RKO (cell line): ENCODE measurements around the gene PLEKHM3.
"Not testable (repeated sequence)": the region's sequence is repeated elsewhere in the genome, so short reads cannot be mapped to it uniquely, and the experiment has no call there.

ENCODE experiments used
- DNase-seq: peaks from one replicate; pipeline ENCODE4 v3.0.0-alpha.2; 2016; ENCODE audit warnings: low spot score

Gene PLEKHM3

DNA sequence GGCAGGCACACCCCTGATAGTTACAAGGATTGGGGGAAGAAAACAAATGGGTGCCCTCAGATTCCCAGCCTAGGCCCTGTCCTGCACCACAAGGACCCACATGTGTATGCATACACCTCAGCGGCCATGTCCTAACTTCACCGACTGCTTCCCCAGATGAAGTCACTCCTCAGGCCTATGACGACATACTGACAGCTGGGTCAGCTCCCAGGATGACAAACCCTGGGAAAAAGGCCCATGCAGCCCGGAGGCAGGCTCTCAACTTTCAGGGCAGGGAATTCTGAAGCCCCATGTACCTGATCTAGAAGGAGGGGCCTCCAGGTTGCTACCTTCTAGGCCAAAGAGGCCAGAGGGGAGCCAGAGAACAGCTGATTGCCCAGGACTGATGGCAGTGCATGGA, 11.0 kb upstream of the PLEKHM3 start:
- no peak for DNase-seq

DNA sequence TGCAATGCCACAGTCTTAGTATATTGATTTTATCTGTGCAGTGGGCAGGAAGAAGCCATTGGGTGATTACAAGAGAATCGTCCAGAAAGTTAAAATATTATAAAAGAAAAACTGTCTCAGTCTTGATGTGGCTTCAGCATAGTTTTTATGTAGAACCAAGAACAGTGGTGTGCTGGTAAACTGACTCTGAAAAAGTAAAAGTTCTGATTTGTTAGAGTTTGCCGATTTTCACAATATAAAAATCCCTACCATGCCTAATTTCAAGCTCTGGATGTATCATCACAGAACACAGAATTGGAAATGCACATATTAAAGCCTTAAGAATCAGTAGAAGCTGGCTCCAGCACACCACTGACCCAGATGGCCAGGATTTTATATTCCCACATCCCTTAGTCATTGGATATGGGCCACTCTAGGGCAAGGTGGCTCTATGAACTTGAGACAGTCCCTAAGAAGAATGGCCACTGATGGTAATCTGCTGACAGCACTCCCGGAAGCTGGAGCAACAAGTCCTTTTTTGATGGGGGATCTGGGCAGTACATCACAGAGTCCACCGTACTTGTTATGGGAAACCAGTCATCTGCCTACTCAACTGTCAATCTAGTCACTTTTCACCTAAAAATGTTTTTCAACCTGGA, 9.3 kb upstream of the PLEKHM3 start:
- DNase-seq = no peak

DNA sequence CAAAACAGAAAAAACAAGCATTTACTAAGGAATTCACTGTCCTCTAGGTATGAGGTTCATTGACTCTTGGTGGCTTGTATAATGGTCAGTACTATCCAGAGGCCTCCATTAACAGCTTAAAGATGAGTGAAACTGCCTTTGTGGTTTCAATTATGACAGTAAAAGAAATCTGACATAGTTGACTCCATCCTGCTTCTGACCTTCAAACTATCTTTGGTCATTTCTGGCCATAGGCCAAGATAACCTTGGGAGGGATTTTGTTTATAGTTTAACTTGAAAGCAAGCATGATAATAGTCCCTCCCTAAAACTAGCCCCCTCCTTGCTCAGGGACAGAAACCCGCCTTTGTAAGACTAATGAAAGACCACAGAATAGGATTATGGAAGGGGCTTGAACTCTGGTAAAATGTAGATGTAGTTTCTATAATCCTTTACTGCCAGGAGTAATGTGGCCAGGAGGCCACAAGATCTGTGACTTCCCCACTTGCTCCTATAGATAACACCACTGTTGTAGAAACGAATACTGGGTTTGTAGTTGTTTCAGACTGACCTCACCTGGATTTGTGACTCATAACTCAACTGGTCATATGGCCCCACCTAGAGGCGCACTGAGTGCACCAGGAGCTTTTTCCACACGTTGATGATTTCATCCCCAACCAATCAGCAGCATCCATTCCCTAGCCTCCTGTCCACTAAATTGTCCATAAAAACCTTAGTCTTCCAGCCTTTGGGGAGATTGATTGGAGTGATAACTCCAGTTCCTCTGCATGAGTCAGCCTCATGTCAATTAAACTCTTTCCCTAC, 8.6 kb upstream of the PLEKHM3 start:
- peak; percentile 59 for DNase-seq

DNA sequence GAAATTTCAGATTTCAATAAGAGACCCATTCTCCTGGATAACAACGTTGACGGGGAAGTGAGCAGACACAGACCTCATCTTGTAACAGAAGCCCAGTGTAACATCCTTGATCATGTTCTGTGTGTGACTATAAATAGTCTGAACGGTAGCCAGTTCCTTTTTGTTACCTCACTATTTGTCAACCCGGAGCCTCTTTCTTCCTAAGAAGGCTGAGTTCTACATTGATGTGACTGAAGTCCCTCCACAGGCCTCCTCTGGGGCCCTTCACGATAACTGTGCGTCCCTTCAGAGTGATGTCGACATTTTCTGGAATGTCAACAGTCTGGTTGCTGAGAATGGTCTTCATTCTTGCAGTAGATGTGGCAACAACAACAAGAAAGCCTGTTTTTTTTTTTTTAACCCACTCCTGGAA, 6.3 kb upstream of the PLEKHM3 start:
- DNase-seq = no peak

DNA sequence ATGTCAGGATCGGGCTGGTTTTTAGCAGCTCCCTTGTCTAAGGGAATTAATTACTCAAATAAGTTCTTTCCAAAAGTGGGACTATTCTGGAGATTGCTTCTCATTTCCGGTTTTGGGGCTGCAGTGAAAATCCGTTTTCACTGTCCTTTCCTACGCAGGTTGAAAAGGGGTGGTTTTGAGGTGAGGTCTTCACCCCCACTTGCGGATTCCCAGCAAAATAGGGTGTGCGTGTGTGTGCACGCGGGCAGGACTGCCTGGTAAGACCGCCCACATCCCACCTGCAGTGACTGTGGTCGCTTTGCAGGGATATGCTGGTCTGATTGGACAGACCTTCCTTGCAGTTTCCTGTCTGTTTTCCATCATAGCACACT, 472 bp upstream of the PLEKHM3 start:
- no peak for DNase-seq

DNA sequence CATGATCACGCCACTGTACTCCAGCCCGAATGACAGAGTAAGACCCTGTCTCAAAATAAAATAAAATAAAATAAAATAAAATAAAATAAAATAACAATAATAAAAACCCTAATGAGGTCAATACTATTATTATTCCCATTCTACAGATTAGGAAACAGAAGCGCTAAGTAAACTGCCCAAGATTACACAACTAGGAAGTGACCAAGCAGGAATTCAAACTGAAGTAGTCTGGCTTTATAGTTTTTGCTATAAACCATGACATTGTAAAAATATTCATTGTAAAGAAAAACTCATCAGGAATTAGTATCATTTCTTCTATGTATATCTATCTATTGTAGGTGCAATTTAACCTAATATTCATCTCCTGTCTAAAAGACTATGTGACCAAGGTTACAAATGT, 1.2 kb downstream of the PLEKHM3 start:
- DNase-seq = no peak

DNA sequence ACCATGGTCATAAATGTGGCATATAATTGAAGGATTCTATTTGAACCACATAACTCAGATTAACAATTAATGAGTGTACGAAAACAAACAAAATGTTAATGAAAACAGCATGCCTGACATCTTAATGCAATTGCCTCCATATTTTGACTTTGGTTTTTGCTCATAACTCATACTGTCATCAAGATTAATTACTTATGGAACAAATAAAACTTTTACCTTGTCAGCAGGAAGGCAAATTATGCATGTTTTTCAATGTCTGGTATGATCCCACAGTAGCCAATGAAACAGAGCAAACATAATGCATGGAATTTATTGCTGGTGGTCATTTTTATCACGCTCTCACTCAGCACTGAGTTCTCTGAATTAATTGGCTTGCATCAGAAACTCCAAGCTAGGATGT, 5.1 kb downstream of the PLEKHM3 start:
- no peak for DNase-seq

DNA sequence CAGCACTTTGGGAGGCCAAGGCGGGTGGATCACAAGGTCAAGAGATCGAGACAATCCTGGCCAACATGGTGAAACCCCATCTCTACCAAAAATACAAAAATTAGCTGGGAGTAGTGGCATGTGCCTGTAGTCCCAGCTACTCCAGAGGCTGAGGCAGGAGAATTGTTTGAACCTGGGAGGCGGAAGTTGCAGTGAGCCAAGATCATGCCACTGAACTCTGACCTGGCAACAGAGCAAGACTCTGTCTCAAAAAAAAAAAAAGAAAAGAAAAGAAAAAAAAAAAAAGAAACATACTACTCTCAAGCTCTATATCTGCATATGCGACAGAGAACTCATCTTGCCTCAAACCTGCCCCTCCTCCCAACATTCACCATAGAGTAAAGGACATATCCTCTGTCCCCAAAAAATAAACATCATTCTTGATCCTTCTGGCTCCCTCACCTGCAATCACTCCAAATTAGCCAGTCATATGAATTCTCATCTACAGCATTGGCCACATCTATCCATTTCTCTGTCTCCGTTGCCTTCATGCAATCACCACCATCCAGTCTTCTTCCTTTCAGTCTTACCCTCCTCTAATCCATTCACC, 7.1 kb downstream of the PLEKHM3 start:
- DNase-seq = not testable (repeated sequence)

DNA sequence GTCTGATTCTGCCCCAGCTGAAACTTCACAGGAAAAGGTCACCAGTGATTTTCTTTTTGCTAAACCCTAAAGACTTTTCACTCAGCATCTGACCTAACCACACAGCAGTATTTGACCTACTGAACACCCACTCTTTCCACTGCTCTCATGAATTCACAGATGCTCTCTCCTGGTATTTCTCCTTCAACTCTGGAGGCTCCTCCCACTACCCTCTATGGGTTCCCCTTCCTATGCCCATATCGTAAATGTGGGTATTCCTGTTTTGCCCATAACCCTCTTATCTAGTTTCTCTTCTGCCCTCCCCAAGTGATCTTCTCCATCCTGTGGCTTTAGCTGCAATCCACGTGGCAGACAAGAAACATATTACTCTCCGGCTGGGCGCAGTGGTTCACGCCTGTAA, 7.6 kb downstream of the PLEKHM3 start:
- no peak for DNase-seq

DNA sequence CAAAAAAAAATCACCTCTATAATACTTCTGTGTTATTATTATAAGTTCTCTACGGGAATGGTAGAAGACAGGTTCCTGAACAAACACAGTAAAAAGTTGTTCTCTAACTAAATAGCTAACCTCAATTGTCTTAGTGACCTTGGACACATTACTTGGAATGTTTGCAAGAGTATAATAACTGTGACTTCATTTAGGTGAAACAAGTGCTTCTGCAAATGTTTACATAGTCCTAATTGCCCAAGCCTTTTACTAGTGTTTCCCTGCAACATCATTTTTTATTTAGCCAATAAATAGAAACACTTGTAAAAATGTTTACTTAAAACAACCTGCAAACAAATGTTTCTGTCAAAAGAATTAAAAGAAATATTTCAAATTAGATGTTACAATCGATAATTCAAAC, 9.9 kb downstream of the PLEKHM3 start:
- DNase-seq = no peak

DNA sequence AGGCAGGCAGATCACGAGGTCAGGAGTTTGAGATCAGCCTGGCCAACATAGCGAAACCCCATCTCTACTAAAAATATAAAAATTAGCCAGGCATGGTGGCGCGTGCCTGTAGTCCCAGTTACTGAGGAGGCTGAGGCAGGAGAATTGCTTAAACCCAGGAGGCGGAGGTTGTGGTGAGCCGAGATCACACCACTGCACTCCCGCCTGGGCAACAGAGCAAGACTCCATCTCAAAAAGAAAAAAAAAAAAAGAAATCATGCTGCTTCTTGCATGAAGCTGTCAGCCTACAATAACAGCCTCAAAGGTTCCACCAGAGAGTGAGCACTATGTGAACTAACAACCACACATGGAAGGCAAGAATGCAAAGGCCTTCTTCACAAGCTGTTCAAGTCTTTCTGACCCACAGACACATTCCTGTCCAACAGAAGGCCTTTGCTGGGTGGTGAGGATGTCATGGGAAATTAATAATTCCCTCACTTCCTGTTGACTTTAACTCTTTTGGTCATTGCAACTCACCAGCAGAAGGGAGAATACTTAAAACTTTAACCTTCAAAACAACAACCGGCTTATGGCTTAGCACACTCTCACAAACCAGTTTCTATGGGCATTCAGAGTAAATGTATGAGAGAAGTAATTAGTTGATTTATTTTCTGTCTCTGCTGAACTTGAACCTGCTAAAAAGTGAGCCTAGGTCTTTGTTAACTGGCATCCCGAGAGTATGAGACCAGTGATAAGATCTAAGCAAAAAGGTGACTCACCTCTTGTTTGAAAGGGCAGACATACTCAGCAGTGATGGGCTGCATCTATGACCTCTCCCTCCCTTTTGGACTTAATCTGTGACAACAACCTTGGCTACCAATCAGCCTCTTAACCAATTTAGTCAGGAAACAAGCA, 11.8 kb downstream of the PLEKHM3 start:
- peak; percentile 21 for DNase-seq

DNA sequence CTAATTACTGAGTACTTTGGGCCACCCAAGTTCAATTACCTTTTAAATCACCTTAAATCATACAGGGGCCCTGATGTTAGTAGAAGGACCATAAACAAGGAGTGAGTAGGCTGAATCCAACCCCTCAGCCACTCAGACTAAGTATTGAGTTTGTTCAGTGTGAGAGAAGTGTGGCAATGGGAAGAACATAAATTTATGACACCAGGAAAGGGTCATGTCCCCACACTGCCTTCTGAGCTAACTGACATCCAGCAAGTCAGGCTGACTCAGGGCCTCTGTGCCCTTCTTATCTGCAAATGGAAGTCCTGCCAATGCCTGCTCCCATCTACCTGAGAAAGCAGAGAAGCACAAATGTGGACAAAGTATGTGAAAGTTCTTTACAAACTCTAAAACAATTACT, 12.9 kb downstream of the PLEKHM3 start:
- no peak for DNase-seq

DNA sequence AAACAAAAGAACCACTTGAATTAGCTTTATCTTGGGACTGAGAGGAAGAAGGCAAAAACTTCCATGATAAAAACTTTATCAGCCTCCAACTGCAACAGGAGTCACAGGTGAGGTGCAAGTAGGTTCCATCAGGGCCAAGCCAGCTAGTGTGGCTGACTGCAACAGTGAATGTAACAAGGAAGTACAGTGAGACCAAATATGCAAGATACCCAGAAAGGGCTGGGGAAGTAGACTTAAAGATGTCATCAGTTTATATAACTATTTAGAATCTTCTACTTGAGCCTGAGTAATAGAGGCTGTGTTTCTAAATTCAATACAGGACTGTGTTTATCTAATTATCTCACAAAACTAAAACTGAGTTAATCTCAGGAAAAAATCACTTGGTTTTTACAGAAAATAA, 14.8 kb downstream of the PLEKHM3 start:
- no peak for DNase-seq

DNA sequence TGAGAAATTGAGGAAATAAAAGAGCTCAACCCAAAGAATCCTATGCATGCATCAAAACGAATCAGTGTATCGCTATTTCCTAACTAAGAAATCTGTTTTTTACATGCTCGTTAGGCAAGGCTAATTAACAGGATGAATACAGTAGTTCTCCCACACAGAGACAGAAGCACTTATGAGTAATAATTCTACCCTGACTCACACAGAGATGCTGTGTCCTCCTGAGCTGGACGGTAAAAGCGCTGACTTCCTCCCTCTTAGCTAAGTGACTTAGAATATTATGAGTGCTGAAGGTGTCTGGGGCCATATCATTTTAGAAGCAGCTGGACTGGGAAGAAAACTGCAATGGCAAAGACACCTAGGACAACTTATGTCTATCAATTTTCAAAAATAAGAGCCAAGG, 18.5 kb downstream of the PLEKHM3 start:
- peak; percentile 54 for DNase-seq

DNA sequence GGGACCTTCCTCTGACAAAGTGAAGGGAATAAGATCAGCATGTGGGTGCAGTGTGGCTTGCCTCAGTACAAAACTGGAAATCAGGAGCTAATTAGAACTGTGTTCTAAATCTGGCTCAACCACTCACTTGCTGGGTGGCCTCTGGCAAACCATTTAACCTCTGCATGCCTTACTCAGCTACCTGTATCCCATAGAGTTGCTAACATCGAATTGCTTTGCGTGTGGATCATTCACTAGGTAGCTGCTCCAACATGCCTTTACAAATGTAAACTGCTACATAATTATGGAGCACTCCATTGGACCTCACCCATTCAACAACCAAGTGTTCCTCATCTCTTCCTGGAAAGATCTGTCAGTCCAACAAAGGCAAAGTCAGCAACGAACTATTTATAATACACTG, 19.0 kb downstream of the PLEKHM3 start:
- DNase-seq = no peak

DNA sequence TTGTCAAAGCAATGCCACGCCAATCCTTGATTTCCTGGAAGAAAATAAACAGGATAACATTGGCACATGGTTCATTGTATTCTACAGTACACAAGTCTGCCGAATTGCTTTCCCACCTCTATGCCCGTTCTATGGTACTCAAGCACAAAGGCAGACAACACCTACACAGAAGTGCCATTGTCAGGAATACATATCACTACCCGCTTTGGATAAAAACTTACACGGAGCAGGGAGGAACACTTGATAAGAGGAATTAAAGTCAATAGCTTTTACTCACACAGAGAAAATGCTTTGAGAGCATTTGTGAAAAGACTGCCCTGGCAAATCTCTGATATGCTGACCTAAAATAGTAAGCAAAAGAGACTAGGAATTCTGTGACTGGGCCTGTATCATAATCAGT, 23.4 kb downstream of the PLEKHM3 start:
- no peak for DNase-seq

DNA sequence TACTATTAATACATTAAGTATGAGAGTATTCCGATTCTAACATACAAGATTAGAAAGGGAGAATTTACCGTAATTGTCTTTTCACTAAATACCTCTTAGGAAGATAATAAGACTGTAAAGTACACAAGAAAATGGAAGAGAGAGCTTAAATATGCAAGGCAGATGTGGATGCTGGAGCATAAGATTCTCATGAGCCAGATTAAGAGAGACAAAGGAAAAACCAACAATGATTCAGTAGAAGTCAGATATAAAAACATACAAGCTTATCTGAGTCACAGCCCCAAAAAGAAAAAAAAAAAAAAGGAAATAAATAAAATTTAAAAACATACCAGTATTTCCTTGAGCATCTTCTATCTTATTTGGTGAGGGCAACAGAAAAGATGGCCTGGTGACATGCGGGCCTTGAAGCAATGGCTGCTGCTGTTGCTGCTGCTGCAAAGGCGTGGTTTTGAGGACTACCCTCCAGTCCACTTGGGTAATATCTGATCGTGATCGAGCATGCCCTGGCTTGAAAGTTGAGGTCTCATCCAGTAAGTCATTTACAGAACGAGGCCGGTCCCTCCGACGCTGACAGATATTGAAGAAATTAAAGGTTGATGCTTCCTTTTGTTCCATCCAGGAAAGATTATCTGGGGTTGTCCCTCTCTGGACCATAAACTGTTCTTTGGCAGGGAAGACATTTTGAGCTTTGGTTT, 24.5 kb downstream of the PLEKHM3 start:
- DNase-seq = no peak

DNA sequence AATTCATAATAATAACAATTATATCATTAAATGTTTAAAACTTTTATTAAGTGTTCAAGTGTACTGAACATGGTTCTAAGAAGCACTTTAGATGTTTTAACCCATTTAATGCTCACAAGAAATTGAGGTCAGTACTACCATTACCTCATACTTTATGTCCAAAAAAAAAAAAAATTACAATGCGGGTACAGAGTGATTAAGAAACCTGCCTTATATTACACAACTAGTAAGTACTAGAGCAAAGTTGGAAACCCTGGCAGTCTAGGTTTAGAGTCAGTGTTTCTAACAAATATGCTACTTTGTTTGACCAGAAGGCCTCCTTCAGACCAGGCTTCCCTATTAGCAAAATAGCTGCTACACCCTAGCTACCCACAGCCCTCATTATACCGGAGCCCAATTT, 28.5 kb downstream of the PLEKHM3 start:
- no peak for DNase-seq

DNA sequence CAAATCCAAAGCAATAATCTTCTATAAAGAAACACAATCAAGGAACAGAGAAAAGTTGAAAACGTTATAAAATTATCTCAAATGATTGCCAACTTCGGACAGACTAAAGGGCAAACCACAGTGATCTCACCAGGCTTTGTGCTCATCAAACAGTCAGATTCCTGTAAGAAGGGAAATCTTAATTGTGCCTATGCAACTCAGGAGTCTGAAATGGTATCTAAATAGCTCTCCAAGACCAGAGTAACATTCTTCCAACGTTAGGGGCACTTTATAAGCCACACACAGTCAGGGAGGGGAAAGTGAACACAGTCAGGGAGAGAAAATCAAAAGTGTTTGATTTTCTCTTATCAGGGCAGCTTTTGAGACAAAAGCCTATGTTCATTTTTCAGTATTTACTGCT, 29.4 kb downstream of the PLEKHM3 start:
- DNase-seq = no peak

DNA sequence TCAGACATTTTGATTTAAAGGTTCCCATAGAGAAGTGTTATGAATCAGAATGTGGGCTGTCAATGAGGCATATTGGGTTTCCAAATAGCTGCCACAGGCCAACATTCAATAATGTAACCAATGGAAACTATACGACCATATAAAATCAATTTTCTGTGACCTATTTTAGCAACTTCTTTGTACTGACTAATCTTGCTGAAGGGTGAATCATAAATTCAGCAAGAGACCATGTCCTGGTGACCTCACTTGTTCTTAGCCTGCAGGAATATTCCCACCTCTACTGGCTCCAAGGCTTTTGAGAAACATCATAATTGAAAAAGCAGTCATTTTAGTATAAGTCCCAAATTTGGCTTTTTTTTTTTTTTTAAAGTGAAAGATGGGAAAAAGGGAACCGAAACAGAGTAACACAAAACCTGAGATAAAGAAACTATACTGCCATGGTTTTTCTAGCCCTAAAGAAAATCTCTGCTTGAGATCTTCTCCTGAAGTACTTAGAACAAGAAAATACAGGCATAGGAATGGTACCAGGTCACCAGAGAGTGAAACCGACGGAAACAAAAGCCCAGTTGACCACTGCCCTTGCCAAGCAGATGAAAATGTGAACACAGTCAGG, 32.1 kb downstream of the PLEKHM3 start:
- peak; percentile 55 for DNase-seq

DNA sequence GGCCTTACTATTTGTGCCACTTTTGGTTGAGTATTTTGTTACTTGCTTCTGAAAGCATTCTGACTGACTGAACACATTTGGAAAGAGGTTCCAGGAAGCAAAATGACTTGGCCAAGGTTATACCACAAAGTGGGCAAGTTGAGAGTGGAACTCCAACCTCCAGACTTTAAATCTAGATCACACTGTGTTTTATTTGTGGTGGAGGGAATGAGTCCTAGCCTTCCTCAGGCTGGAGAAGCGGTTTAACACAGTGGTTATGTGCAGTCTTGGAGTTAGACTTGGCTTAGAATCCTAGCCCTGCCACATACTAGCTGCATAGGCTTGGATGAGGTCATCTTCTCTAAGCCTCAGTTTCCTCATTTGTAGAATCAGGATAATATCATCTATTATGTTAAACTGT, 33.4 kb downstream of the PLEKHM3 start:
- no peak for DNase-seq

DNA sequence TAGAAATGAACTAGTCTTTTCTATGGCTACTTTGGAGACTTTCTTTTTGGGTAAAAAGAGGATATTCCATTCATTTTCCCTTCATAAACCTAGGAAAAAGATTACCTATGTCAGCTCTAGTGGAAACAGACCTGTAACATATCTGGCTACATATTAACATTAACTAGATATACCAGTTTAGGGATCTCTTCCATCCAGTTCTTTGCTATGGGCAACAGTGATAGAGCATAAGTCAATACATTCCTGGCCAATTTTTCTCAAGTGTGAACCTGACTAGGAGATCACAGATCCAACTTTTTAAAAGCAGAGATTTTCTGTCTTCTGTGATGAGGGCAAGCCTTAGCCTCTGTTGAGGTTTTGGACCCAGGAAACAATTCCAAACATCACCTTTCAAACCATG, 34.5 kb downstream of the PLEKHM3 start:
- DNase-seq = no peak
